HG03442 (cell line): ENCODE data around the gene COL8A2.

Experiments
- ATAC-seq: cut with Tn5 transposase; IDR thresholded peaks from one replicate; pipeline ENCODE4 v1.9.1; 2021; ENCODE audit warnings: mild to moderate bottlenecking, moderate library complexity; ENCODE audit not compliant: unreplicated experiment

Gene COL8A2

GRCh38 chr1:36070349-36070748 lies 54.7 kb downstream of the COL8A2 start:
- ATAC-seq, result no peak

- no peak for ATAC-seq
Observed at GRCh38 chr1:36068866-36069265, 56.2 kb downstream of the COL8A2 start.

- no peak for ATAC-seq
Observed at GRCh38 chr1:36067871-36068270, 57.2 kb downstream of the COL8A2 start.

- no peak for ATAC-seq
Observed at GRCh38 chr1:36062315-36062714, 62.7 kb downstream of the COL8A2 start.

- ATAC-seq, result no peak
Observed at GRCh38 chr1:36055706-36056105, 69.3 kb downstream of the COL8A2 start.

GRCh38 chr1:36053978-36054377 lies 71.0 kb downstream of the COL8A2 start:
- ATAC-seq, result no peak

GRCh38 chr1:36051821-36052220 lies 73.2 kb downstream of the COL8A2 start:
- no peak for ATAC-seq
